Fibroblast of upper back skin (primary cell): ENCODE results near the gene SPR.

Experiments used
- DNase-seq: peaks from one replicate; pipeline ENCODE4 v3.0.0-alpha.2; 2013

The SPR gene

DNA sequence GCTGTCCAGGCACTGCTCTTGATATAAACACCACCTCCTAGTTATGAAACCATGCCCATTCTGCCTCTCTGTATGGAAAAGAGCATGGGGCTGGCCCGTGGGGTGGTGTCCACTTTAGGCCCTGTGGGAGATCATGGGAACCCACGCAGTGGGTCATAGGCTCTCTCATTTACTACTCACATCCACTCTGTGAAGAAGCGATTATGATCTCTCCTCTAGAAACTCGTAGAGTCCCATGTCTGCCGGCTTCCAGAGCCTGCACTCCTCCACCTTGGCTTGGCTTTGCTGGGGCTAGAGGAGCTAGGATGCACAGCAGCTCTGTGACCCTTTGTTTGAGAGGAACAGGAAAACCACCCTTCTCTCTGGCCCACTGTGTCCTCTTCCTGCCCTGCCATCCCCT, 46.0 kb downstream of the SPR start:
- no peak for DNase-seq

DNA sequence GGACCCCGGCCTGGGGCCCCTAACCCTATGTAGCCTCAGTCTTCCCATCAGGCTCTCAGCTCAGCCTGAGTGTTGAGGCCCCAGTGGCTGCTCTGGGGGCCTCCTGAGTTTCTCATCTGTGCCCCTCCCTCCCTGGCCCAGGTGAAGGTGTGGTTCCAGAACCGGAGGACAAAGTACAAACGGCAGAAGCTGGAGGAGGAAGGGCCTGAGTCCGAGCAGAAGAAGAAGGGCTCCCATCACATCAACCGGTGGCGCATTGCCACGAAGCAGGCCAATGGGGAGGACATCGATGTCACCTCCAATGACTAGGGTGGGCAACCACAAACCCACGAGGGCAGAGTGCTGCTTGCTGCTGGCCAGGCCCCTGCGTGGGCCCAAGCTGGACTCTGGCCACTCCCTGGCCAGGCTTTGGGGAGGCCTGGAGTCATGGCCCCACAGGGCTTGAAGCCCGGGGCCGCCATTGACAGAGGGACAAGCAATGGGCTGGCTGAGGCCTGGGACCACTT, 46.5 kb downstream of the SPR start:
- no peak for DNase-seq

DNA sequence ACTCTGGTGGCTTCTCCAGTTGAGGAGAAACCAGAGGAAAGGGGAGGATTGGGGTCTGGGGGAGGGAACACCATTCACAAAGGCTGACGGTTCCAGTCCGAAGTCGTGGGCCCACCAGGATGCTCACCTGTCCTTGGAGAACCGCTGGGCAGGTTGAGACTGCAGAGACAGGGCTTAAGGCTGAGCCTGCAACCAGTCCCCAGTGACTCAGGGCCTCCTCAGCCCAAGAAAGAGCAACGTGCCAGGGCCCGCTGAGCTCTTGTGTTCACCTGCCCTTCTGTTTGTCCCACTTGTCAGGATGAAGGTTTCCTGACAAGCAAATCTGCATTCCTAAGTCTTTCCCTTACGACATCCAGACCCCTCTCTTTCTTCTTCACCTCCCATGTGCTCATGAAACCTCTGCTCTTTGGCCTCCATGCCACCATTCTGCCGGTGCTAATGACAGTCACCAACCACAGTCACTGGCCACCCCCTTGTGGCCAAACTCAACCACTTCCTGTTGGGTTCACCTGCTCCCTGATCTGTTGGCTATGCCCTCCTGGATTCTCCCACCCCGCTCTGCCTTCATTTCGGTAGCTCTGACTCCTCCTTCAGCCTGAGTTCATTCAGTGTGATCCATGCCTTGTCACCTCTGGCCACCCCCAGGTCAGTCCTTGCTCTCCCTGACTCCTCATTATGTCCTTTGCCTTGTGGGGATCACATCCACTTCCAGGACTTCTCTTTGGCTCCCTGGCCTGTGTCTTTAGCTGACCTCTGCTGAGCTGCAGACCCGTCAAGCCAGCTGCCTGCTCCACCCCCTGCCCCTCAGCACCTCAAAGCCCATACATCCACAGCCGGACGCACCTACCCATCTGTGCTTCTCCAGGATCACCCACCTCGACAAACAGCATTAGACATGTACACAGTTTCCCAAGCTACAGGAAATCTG, 47.7 kb downstream of the SPR start:
- no peak for DNase-seq

DNA sequence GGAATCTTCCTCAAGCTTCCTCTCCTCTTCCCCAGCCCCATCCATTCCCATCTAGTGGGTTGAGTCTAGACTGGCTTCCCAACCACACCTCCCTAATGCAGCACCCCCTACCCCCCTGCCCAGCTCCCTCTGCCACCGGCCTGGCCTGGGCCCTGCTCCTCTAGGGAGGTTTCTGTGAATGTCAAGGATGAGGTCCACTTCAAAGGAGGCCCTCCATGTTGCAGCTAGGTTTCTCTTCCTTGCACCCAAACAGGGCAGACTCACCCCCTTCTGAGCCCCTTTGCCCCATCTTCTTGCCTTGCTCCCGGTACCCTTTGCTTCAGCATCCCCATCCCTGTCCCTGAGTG, 48.4 kb downstream of the SPR start:
- no peak for DNase-seq

GRCh38 chr2:72936660-72937355, 49.6 kb downstream of the SPR start:
- DNase-seq: no peak

- DNase-seq: peak; percentile 25
Measured at GRCh38 chr2:72937356-72937669, 50.1 kb downstream of the SPR start.

- no peak for DNase-seq
Measured at GRCh38 chr2:72938455-72938854, 51.2 kb downstream of the SPR start.

DNA sequence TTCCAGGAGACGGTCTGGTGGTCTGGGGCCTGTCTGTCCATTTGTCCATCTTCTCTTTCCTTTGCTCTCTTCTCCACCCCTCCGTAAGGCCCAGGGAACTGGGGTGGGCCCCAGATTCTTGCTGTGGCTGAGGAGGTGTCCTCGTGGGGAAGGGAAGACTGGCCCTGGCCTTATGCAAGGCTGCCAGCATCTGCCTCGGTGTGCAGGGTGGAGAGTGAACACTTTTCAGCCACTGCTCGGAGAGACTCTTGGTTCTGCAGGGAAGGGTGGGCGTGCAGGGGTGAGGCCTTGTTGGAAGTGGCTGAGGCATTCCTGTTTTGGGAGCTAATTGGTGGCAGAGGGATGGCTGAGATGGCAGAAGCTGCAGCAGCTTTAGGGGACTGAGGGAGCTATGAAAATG, 53.2 kb downstream of the SPR start:
- DNase-seq: no peak

DNA sequence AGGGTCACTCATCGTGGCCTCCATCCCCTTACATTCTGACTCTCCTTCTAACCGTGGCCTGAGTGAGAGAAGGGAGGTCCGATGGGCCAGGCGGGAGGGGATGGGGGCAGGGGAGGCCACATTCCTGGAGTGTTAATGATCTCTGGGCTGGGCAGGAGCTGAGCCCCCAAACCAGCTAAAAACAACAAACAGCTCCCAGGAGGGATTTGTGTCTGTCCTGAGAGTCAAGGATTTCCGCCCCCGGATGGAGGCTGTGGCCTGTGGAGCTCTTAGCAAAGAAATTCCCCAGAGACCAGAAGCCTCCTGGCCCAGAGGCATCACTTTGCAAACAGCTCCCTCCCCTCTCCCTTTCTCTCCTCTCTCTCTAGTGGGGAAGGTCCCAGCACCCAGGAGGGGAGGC, 53.6 kb downstream of the SPR start:
- DNase-seq: peak; percentile 53
